ENCODE results near the gene CYB5R4.
"Not testable (repeated sequence)": the region's sequence is repeated elsewhere in the genome, so short reads cannot be mapped to it uniquely, and the experiment has no call there.

The CYB5R4 gene

DNA sequence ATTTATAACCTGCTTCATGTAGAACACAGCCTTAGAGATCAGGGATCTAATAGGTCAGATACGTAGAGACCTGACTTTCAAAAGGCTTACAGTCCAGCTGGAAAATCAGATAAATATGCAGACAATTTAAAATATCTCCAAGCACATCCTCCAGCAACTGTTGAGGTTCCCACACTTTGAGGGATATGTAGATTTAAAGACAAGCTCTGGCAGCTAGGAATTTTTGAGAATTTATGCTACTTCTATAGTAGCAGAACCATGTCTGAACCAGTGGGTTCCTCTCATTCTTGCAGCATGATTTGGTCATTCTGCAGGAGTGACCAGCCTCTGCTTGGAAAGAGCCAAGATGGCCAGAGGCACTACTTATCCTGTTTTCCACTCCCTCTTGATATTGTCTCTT lies 60.5 kb downstream of the CYB5R4 start:
- DNase-seq, result no peak

DNA sequence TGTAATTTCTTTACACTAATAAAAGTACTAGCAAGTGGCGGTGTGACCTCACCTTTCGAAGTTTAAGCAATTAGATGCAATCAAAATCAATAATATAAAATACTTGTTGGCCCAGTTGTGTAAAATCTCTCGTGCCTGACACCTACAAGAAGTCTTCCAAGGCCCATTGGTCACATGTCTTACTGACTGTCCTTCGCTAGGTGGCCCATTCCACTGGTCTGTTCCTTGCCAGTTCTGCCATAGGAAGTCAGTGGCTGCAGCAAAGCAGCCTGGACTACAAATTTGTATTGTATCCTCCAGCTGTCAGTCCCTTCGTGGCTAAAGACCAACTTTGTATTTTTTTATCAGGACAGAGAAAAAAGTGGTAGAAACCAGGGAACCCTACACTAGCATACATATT lies 61.8 kb downstream of the CYB5R4 start:
- DNase-seq, result no peak

DNA sequence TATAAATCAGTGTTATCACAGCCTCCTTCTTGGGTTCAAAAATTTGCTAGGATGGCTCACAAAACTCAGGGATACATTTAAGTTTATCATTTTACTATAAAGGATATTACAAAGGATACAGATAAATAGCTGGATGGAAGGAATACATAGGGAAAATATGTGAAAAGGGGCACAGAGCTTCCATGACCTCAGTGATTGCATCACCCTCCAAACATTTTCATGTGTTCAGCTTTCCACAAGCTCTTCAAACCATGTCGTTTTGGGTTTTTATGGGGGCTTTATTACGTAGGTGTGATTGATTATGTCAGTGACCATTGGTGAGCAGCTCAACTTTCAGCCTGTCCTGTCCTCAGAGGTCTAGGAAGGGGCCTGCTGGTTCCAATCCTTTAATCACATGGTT lies 68.0 kb downstream of the CYB5R4 start:
- DNase-seq, result no peak

DNA sequence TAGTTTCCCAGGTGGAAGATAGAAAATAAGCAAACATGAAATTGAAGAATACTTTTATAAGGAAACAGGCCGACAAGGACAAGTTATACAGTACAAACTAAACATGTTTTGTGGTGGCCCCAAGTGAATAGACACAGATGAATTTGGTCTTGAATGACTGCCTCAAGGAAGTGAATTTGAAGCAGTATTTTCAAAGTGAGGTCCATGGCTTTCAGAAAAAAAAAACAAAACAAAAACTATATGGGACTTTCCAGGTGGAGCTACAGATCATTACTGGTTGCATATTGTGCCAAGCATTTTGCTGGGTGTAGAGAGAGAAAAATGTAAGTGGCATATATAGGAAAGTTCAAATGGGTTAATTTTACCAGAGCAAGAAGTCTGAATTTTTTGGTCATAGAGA lies 68.8 kb downstream of the CYB5R4 start:
- DNase-seq, result no peak

DNA sequence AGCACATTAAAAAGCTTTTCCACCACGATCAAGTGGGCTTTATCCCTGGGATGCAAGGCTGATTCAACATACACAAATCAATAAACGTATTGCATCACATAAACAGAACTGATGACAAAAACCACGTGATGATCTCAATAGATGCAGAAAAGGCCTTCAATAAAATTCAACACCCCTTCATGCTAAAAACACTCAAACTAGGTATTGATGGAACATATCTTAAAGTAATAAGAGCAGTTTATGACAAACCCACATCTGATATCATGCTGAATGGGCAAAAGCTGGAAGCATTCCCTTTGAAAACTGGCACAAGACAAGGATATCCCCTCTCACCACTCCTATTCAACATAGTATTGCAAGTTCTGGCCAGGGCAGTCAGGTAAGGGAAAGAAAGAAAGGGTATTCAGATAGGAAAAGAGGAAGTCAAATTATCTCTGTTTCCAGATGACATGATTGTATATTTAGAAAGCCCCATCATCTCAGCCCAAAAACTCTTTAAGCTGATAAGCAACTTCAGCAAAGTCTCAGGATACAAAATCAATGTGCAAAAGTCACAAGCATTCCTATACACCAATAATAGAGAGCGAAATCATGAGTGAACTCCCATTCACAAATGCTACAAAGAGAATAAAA lies 86.8 kb downstream of the CYB5R4 start:
- DNase-seq, result not testable (repeated sequence)

DNA sequence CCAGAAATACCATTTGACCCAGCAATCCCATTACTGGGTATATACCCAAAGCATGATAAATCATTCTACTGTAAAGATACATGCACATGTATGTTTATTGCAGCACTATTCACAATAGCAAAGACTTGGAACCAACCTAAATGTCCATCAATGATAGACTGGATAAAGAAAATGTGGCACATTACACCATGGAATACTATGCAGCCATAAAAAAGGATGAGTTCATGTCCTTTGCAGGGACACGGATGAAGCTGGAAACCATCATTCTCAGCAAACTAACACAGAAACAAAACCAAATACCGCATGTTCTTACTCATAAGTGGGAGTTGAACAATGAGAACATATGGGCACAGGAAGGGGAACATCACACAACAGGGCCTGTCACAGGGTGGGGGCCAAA lies 88.5 kb downstream of the CYB5R4 start:
- DNase-seq, result not testable (repeated sequence)

DNA sequence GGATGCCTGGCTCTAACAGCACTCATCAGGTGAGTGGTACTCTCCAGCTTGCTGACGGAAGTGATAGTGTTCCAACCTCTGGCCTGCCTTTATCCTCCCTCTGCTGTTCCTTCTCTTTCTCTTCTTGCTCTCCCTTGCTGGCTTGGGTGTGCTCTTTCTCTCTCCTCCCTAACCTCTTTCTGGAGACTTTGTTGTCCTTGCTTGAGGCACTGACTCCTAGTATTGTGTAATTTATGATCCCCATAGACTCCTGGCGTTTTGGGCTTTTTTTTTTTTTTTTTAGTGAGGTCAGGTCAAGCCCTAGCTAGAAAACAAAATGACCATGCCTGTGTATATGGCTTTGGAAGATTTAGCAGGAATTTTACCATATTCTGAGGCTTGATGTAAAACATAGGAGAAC lies 89.4 kb downstream of the CYB5R4 start:
- DNase-seq, result no peak

DNA sequence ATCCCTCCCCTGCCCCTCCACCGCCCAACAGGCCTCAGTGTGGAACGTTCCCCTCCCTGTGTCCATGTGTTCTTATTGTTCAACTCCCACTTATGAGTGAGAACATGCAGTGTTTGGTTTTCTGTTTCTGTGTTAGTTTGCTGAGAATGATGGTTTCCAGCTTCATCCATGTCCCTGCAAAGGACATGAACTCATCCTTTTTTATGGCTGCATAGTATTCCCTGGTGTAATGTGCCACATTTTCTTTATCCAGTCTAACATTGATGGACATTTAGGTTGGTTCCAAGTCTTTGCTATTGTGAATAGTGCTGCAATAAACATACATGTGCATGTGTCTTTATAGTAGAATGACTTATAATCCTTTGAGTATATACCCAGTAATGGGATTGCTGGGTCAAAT lies 91.9 kb downstream of the CYB5R4 start:
- DNase-seq, result not testable (repeated sequence)

DNA sequence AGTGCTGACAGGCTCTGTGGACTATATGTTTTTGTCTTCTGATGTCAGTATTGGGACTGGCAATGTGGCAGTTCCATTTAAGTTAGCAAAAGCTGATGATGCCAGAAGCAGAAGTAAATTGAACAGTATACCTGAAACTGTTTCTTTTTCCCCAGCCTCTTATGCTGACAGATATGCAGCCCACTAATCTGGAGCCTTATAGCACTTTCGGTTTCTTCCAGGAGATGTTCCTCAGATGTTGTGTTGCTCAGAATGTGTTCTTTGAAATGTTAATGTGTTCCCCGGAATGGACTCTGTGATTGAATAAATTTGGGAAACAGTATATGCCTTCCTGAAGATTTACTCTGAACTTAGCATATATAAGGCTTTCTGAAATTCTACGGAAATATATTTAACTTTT lies 93.3 kb downstream of the CYB5R4 start:
- no peak for DNase-seq

DNA sequence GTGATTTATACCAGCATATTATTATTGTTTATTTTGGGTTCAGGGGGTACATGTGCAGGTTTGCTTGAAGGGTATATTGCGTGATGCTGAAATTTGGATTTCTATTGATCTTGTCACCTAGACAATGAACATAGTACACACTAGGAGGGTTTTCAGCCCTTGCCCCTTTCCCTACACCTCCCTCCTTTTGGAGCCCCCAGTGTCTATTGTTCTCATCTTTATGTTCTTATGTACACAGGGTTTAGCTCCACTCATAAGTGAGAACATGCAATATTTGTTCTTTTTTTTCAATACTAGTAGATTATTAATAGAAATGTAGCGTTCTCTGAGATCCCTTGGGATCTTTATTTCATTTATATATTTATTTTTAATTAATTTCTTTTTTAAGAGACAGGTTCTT lies 94.9 kb downstream of the CYB5R4 start:
- no peak for DNase-seq

DNA sequence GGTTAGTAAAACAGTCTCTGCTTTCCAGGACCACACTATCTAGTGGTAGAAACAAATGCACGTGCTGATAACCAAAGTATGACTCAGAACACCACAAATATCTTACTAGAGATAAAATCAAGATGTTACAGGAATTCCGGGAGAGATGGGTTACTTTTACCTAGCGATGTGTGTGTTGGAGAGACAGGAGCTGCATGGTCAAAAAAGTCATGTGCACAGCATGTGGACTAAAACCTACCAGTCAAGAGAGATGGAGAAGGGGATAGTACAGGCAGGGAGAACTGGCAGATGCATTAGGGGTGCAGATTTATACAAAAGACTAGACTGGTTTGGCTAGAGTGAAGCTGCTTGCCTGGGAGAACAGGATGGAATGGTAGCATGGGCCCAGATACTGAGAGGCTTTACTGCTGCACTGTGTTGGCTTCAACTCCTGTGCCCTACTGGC lies 98.8 kb downstream of the CYB5R4 start:
- DNase-seq, result no peak

DNA sequence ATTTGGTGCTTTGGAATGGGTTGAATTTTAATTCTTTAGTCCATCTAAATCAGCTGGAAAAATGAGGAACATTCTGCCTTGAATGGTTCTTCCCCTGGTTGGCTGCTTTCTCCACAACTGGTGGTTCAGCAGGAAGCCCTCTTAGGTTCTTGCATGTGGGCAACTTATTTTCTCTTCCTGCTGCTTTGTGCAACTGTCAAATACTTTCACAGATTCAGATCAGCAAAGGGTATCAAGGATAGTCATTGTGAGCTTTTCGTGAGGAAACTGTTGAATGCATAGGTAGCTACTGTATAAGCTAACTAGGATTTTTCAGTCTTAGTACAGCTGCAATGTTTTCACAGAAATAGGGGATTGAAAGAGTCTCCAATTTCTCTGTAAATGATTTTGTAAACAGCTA lies 101.2 kb downstream of the CYB5R4 start:
- DNase-seq, result no peak

DNA sequence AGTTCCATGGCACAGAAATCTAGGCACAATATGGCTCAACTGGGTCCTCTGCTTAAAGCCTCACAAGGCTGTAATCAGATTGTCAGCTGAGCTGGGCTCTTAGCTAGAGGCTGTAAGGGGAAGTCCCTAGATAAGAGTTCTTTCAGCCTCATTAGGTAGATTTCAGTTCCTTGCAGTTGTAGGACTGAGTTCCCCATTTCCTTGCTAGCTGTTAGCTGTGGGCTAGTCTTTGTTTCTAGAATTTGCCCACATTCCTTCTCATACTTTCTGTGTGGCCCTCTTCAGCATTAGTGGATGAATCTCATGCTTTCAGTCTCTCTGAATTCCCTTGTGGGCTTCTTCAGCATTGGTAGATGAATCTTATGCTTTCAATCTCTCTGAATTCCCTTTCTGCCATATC lies 103.1 kb downstream of the CYB5R4 start:
- no peak for DNase-seq

DNA sequence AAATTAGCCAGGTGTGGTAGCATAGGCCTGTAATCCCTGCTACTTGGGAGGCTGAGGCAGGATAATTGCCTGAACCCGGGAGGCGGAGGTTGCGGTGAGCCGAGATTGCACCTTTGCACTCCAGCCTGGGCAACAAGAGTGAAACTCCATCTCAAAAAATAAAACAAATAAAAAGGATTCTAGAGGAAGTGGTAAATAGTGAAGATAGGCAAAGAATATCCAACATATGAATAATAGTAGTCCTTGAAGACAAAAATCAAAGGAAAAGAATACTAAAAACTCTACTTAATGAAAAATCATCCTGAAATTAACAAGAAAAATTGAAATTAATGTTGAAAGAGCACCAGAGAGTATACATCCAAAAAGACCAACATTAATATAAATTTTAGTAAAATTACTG lies 107.0 kb downstream of the CYB5R4 start:
- DNase-seq, result no peak

DNA sequence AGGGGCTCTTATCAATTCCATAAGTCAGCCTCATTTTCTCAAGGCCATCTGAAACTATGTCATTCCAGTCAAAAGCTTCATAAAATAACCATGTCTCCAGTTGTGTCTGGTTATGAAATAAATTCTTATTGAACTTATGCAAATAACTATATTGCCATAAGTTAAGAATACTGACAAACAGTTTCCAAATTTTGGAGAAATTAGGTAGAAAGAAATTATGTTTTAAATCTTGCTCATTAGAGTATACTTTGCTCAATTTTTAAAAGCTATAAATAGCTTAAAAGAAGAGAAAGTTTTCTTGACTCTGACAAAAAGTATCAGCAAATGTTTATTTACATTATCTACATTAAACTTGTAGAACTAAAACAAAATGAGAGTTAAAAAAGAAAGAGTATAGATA lies 111.1 kb downstream of the CYB5R4 start:
- no peak for DNase-seq

DNA sequence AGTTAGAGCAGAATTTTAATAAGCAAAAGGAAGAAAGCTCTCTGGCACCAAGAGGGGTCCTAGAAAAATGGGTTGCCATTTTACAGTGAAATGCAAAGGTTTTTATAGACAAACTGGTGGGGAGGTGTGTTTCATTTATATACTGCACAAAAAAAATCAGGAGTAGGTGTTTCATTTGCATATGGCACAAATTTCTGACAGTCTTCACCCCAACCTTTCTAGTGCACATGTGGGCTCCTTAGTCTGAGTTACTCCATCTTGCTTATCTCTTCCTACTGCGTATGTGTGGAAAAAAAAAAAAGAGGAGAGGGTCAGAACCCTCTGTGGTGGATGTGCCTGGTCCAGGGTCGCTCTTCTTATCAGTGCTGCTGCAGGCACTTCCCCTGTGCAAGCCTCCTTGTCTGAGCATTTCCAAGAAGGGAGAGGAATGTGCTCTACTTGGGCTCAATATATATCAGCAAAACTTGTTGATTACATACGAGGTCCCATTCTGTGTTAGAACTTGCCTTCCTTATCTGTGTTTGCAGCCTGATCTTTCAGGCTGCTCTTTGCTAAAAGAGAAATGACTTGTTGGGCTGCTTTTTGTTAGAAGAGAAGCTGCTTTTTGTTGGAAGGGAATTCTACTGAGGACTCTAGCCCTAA lies 115.0 kb downstream of the CYB5R4 start:
- no peak for DNase-seq

DNA sequence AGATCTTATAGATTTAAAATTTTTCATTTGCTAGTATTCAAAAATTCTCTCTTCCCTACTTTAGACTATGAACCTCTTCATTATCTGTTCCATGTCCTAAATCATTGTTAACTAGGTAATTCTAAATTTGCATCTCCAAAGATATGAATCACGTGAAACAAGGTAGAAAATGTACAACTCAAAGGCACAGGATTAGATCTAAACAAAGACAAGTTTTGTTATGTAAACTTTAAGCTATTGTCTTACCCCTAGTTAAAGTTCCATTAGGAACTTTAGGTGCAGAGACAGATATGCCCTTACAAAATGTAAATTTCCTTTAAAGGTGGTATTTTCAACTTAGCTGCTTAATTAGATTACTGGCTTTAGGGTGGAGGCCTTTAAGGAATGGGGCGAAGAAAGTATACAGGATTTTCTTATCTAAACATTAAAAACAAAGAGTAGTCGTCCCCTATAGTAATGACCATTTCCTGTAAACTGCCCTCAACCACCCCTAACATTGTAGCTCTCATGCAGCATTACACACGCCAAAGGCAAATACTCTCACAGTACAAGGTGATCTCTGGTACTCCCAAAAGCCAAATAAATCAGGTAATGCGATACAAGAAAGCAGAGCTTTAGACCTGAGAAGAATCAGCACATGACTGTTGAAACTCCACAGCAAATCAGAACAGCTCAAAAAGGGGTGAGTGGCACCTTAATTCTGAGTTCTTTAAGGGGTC lies 116.7 kb downstream of the CYB5R4 start:
- no peak for DNase-seq

DNA sequence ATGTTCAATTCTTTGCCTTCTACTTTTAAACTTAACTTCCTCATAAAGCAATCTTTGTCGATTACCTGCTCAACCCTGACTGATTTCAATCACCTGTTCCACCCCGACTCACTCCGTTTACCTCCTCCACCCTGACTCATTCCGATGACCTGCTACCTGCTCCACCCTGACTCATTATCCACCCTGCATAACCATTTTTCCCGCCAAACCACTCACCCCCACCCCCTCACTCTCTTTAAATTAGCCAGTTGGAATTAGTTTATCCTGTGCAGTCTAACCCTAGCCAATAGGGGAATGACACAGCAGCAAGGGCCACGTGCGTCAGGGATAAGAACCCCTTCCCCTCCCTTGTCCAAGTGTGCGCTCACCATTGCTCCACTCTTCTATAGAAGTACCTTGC lies 117.4 kb downstream of the CYB5R4 start:
- DNase-seq, result no peak

DNA sequence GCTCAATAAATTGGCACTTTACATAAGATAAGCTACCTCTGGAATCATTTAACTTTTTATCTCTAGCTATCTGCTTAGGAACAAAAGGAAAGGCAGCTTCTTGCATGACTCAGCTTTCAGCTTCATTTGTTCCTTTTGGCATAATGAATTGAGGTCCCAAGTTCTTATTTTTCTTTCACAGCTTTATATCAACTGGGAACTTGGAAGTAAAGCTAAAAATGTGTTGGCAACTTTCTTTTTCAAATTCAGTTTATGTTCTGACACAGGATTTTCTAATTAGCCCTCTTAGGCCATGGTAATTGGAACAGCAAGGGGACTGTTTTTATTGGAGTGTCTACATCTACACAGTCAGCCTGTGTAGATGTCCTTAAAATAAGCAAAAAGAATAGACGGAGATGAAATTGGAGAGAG lies 118.8 kb downstream of the CYB5R4 start:
- DNase-seq, result no peak

DNA sequence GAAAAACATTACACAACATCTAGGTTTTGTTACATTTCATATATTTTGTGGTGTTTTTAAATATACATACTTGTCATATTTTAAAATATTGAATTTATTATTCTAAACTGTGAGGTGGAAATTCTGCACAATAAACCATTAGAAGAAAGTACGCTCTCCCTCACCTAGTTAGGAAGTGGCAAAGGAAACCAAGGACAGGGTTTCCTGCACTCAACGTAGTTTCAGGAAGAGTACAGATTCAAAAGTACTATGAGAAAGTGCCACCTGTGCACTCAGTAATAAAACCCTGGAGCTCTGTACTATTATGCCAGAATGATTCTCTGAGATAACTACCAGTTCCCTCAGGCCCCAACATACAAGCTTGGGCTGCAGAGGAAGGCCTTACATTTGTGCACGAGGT lies 119.5 kb downstream of the CYB5R4 start:
- DNase-seq, result no peak

DNA sequence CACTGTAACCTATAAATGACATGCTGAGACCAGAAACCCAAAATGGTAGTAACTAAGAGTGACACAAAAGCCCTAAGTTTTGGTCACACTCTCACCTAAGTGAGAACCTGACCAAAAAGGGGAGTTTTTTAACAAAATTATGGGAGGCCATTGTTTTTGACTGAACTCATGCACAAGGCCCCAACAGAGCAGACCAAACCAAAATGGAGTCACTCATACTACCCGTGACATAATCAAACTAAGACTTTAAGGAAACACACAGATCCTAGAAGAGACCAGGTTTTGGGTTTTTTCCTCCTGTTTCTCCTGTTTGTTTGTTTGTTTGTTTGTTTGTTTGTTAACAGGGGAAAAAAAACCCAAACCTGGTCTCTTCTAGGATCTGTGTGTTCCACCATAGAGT lies 124.9 kb downstream of the CYB5R4 start:
- no peak for DNase-seq

DNA sequence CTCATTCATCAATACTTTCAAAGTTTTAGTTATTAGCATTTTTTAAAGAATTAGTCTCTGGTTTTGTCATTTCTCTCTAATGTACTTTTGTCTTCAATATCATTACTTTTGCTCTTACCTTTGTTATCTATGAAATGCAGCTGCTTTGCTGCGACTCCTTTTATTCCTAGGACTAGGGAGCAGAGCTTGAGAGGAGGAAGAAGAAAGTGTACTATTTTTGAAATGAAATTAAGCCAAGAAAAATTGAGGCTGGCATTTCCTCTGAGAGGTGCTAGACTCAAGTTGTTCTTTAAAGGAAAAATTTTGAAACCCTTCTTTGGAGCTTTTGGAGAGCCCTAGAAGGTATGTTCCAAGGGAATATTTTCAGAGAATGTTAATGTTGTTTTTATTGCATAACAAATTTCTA lies 125.8 kb downstream of the CYB5R4 start:
- DNase-seq, result no peak

DNA sequence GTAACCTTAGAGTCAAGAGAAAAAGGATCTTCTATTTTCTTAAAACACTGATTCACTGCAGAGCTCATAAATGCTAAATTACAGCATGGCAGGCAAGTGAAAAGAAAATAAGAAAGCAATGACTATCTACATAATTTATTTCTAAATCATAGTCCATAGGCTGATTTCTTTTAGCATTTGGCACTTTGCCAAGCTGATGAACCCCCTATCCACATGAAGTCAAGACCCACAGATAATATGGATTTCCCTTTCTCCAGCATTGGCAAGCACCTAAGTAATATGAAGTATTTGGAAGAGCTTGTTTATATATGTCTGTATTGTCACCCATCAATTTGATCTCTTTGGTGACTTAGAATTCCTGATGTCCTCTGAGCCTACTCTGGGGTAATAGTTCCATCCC lies 126.2 kb downstream of the CYB5R4 start:
- DNase-seq, result no peak

DNA sequence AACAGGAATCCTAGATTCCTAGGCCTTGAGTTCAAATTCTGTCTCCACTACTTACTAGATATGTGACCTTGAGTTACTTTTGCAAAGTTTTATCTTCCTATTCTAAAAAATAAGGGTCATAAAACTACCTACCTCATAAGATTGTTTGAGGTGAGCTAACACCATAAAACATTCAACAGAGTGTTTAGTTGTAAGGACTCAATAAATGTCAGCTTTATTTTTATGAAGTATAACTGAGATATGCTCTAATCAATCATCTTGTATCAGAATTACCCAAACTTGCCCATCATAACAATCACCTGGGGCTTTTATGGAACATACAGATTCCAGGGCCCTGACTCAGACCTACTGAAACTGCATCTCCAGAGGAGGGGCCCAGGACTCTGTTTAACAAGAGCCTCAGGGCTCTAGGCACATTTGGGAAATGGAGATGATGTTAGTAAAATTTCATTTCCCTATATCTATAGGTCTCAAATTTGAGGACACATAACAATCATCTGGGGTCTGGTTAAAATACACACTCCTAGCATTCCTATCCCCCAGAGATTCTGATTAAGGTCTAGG lies 138.6 kb downstream of the CYB5R4 start:
- no peak for DNase-seq
